GM23338 (cell line): ENCODE results near the gene STIM2. TPM values are rescaled to one million over a fixed set of nuclear protein-coding genes. Genes with fewer than 3 reads are reported as not detected.

Experiments
- ATAC-seq: fragments of 200-7000 bp; cut with Tn5 transposase; 3 replicates; pipeline ENCODE4 v1.9.1; 2020
- DNase-seq: peaks from one replicate; pipeline ENCODE4 v3.0.0-alpha.2; 2015; ENCODE audit warnings: low spot score
- H2AFZ ChIP-seq: fragments of 200-600 bp; sonication (generic); 2 replicates; pipeline ENCODE4 v1.8.0; 2016; ENCODE audit warnings: antibody characterized with exemption, mild to moderate bottlenecking, moderate library complexity
- H3F3A ChIP-seq: fragments of 200-600 bp; sonication (generic); replicated peaks from 2 replicates; pipeline ENCODE4 v1.8.0; 2017; ENCODE audit warnings: antibody characterized with exemption, mixed run types, low read depth
- H3K27ac ChIP-seq: fragments of 200-600 bp; sonication (generic); 2 replicates; pipeline ENCODE4 v1.6.1; 2016; ENCODE audit warnings: low read depth
- H3K27me3 ChIP-seq: fragments of 200-600 bp; sonication (generic); 2 replicates; pipeline ENCODE4 v1.8.0; 2016; ENCODE audit warnings: mild to moderate bottlenecking, mixed run types, moderate library complexity; ENCODE audit not compliant: insufficient read depth
- H3K36me3 ChIP-seq: fragments of 200-600 bp; sonication (generic); 2 replicates; pipeline ENCODE4 v1.8.0; 2016; ENCODE audit warnings: mild to moderate bottlenecking; ENCODE audit not compliant: insufficient read depth
- H3K4me1 ChIP-seq: fragments of 200-600 bp; sonication (generic); 2 replicates; pipeline ENCODE4 v1.8.0; 2016; ENCODE audit warnings: mild to moderate bottlenecking, moderate library complexity; ENCODE audit not compliant: insufficient read depth
- H3K4me2 ChIP-seq: fragments of 200-600 bp; sonication (generic); 2 replicates; pipeline ENCODE4 v1.7.1; 2017; ENCODE audit warnings: mixed run types
- H3K4me3 ChIP-seq: fragments of 200-600 bp; sonication (generic); 2 replicates; pipeline ENCODE4 v1.6.1; 2016; ENCODE audit warnings: mixed run types
- H3K79me2 ChIP-seq: fragments of 200-600 bp; sonication (generic); replicated peaks from 2 replicates; pipeline ENCODE4 v1.8.0; 2017; ENCODE audit warnings: mild to moderate bottlenecking; ENCODE audit not compliant: insufficient read depth
- H3K9me2 ChIP-seq: fragments of 200-600 bp; sonication (generic); 2 replicates; pipeline ENCODE4 v1.8.0; 2017; ENCODE audit not compliant: insufficient read depth
- H4K20me1 ChIP-seq: fragments of 200-600 bp; sonication (generic); replicated peaks from 2 replicates; pipeline ENCODE4 v1.8.0; 2017; ENCODE audit warnings: mild to moderate bottlenecking; ENCODE audit not compliant: insufficient read depth
- H3K27ac Mint-ChIP-seq: 2 replicates; pipeline ENCODE4 v1.8.0; 2020; ENCODE audit warnings: inconsistent platforms, mild to moderate bottlenecking, moderate library complexity, mixed read lengths
- H3K27me3 Mint-ChIP-seq: 3 replicates; pipeline ENCODE4 v1.8.0; 2022; ENCODE audit warnings: low read depth, mild to moderate bottlenecking, moderate library complexity, mixed read lengths, inconsistent platforms; ENCODE audit not compliant: insufficient read depth, poor library complexity
- H3K36me3 Mint-ChIP-seq: 3 replicates; pipeline ENCODE4 v1.8.0; 2021; ENCODE audit warnings: low read depth, mild to moderate bottlenecking, inconsistent platforms, moderate library complexity, mixed read lengths
- H3K4me1 Mint-ChIP-seq: 3 replicates; pipeline ENCODE4 v1.8.0; 2020; ENCODE audit warnings: mild to moderate bottlenecking, inconsistent platforms, mixed read lengths
- H3K4me3 Mint-ChIP-seq: 3 replicates; pipeline ENCODE4 v1.8.0; 2021; ENCODE audit warnings: moderate library complexity, mild to moderate bottlenecking, inconsistent platforms, mixed read lengths
- H3K9me3 Mint-ChIP-seq: 3 replicates; pipeline ENCODE4 v1.8.0; 2020; ENCODE audit warnings: moderate library complexity, mild to moderate bottlenecking, inconsistent platforms, mixed read lengths
- CREB1 ChIP-seq: fragments of 250-450 bp; sonication (Bioruptor Pico); IDR thresholded peaks from 2 replicates; pipeline ENCODE4 v1.5.0; 2020; ENCODE audit warnings: low read depth, mild to moderate bottlenecking, moderate library complexity
- EZH2 ChIP-seq: fragments of 200-600 bp; sonication (generic); IDR thresholded peaks from one replicate; pipeline ENCODE4 v1.8.0; 2017; ENCODE audit warnings: antibody characterized with exemption, mild to moderate bottlenecking, low read depth; ENCODE audit not compliant: unreplicated experiment
- EZH2phosphoT487 ChIP-seq: fragments of 200-600 bp; sonication (generic); IDR thresholded peaks from one replicate; pipeline ENCODE4 v1.8.1; 2018; ENCODE audit warnings: antibody characterized with exemption; ENCODE audit not compliant: unreplicated experiment
- JUNB ChIP-seq: IDR thresholded peaks from one replicate; pipeline ENCODE4 v1.6.1; 2016; ENCODE audit warnings: antibody characterized with exemption; ENCODE audit not compliant: unreplicated experiment
- NANOG ChIP-seq: IDR thresholded peaks from 2 replicates; pipeline ENCODE4 v1.6.1; 2016; ENCODE audit warnings: antibody characterized with exemption, borderline replicate concordance
- POLR2AphosphoS5 ChIP-seq: IDR thresholded peaks from 2 replicates; pipeline ENCODE4 v1.6.1; 2016; ENCODE audit warnings: antibody characterized with exemption, low read depth
- STAT1 ChIP-seq: IDR thresholded peaks from one replicate; pipeline ENCODE4 v1.6.1; 2016; ENCODE audit warnings: antibody characterized with exemption; ENCODE audit not compliant: unreplicated experiment
- ZNF114 ChIP-seq: fragments of 250-450 bp; sonication (Bioruptor Pico); IDR thresholded peaks from 2 replicates; pipeline ENCODE4 v1.5.0; 2020; ENCODE audit warnings: mild to moderate bottlenecking, moderate library complexity
- ZNF331 ChIP-seq: fragments of 250-450 bp; sonication (Bioruptor Pico); IDR thresholded peaks from 2 replicates; pipeline ENCODE4 v1.5.0; 2020; ENCODE audit warnings: low read depth, mild to moderate bottlenecking, moderate library complexity
- ZNF462 ChIP-seq: fragments of 250-450 bp; sonication (Bioruptor Pico); IDR thresholded peaks from 2 replicates; pipeline ENCODE4 v1.5.0; 2020; ENCODE audit warnings: mild to moderate bottlenecking, moderate library complexity
- polyA plus RNA-seq: library from polyadenylated mRNA; unstranded; fragments of >200 nt; fragmentation: Nextera tagmentation; extraction: Ambion mirVana; gene quantifications from 2 replicates; pipeline ENCODE4 v1.2.1, GENCODE V29; 2016
- total RNA-seq: library from RNA; depleted of rRNA; stranded (reverse); fragments of >200 nt; shearing (Covaris generic); gene quantifications from 2 replicates; pipeline ENCODE4 v1.2.3, GENCODE V29; 2014
- TF ChIP-seq, protein P1 (sequence below), 2 experiments: fragments of 200-600 bp in 1 of 2; sonication (generic) in 1 of 2; conservative IDR thresholded peaks; 2 replicates each; pipeline versions ENCODE4 v1.5.1 to v1.6.1; 2016 to 2017; ENCODE audit warnings: antibody characterized with exemption in 2 of 2, low read depth in 2 of 2, mild to moderate bottlenecking in 2 of 2, moderate library complexity in 1 of 2
- TF ChIP-seq, protein P2 (sequence below): IDR thresholded peaks from 2 replicates; pipeline ENCODE4 v1.6.1; 2016; ENCODE audit warnings: antibody characterized with exemption
- TF ChIP-seq, protein P3 (sequence below): IDR thresholded peaks from one replicate; pipeline ENCODE4 v1.6.1; 2018; ENCODE audit warnings: antibody characterized with exemption; ENCODE audit not compliant: unreplicated experiment

The STIM2 gene
- total and polyA plus RNA-seq, 2 experiments from 2014 or later: 13.1 to 17.8 TPM

- Histone ChIP-seq H3F3A (no peaks in the 10 kb centered on the region), H3K4me1 (peaks cover 4% of the 10 kb centered on the region; the same call in 1 of the 2 replicates), H3K4me3 (no peak overlapping the region), H3K27ac (no peak overlapping the region), H4K20me1 (no peaks in the 10 kb centered on the region), H3K9me2 (no peaks in the 10 kb centered on the region), H2AFZ (no peak overlapping the region), H3K36me3 (no peaks in the 10 kb centered on the region), H3K27me3 (no peaks in the 10 kb centered on the region), H3K4me2 (no peak overlapping the region), H3K79me2 (no peaks in the 10 kb centered on the region)
- no peak overlapping the region for H3K4me3 Mint-ChIP-seq
- H3K36me3 Mint-ChIP-seq: no peaks in the 10 kb centered on the region; the same call in 2 of the 3 replicates
- DNase-seq: no peak
- H3K4me1 Mint-ChIP-seq: peaks cover 5% of the 10 kb centered on the region; the same call in 2 of the 3 replicates
- no peaks in the 10 kb centered on the region for H3K27me3 Mint-ChIP-seq
- H3K9me3 Mint-ChIP-seq: no peaks in the 10 kb centered on the region
- ATAC-seq: no peak
- no peak for TF ChIP-seq CREB1 (CRISPR knock-in tag)
- TF ChIP-seq STAT1: no peak
- TF ChIP-seq POLR2AphosphoS5: no peak
- TF ChIP-seq, protein P1, sequence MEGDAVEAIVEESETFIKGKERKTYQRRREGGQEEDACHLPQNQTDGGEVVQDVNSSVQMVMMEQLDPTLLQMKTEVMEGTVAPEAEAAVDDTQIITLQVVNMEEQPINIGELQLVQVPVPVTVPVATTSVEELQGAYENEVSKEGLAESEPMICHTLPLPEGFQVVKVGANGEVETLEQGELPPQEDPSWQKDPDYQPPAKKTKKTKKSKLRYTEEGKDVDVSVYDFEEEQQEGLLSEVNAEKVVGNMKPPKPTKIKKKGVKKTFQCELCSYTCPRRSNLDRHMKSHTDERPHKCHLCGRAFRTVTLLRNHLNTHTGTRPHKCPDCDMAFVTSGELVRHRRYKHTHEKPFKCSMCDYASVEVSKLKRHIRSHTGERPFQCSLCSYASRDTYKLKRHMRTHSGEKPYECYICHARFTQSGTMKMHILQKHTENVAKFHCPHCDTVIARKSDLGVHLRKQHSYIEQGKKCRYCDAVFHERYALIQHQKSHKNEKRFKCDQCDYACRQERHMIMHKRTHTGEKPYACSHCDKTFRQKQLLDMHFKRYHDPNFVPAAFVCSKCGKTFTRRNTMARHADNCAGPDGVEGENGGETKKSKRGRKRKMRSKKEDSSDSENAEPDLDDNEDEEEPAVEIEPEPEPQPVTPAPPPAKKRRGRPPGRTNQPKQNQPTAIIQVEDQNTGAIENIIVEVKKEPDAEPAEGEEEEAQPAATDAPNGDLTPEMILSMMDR (conservative IDR thresholded peaks at IDR 0.05; ENCODE audit: low read depth in 2 of 2): no peak
- TF ChIP-seq ZNF462 (CRISPR knock-in tag): no peak
- TF ChIP-seq NANOG: no peak
- TF ChIP-seq, protein P2, sequence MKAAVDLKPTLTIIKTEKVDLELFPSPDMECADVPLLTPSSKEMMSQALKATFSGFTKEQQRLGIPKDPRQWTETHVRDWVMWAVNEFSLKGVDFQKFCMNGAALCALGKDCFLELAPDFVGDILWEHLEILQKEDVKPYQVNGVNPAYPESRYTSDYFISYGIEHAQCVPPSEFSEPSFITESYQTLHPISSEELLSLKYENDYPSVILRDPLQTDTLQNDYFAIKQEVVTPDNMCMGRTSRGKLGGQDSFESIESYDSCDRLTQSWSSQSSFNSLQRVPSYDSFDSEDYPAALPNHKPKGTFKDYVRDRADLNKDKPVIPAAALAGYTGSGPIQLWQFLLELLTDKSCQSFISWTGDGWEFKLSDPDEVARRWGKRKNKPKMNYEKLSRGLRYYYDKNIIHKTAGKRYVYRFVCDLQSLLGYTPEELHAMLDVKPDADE: no peak
- no peak for TF ChIP-seq ZNF114 (CRISPR knock-in tag)
- no peak for TF ChIP-seq EZH2phosphoT487
- no peak for TF ChIP-seq ZNF331 (CRISPR knock-in tag)
- TF ChIP-seq EZH2: no peak
- TF ChIP-seq, protein P3, sequence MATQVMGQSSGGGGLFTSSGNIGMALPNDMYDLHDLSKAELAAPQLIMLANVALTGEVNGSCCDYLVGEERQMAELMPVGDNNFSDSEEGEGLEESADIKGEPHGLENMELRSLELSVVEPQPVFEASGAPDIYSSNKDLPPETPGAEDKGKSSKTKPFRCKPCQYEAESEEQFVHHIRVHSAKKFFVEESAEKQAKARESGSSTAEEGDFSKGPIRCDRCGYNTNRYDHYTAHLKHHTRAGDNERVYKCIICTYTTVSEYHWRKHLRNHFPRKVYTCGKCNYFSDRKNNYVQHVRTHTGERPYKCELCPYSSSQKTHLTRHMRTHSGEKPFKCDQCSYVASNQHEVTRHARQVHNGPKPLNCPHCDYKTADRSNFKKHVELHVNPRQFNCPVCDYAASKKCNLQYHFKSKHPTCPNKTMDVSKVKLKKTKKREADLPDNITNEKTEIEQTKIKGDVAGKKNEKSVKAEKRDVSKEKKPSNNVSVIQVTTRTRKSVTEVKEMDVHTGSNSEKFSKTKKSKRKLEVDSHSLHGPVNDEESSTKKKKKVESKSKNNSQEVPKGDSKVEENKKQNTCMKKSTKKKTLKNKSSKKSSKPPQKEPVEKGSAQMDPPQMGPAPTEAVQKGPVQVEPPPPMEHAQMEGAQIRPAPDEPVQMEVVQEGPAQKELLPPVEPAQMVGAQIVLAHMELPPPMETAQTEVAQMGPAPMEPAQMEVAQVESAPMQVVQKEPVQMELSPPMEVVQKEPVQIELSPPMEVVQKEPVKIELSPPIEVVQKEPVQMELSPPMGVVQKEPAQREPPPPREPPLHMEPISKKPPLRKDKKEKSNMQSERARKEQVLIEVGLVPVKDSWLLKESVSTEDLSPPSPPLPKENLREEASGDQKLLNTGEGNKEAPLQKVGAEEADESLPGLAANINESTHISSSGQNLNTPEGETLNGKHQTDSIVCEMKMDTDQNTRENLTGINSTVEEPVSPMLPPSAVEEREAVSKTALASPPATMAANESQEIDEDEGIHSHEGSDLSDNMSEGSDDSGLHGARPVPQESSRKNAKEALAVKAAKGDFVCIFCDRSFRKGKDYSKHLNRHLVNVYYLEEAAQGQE: no peak
- TF ChIP-seq JUNB: no peak
- H3K27ac Mint-ChIP-seq: no peak overlapping the region
Observed at GRCh38 chr4:27008679-27009078, 148.0 kb downstream of the STIM2 start.
